Measurements from ENCODE around the gene SDF4. TPM values are rescaled to one million over a fixed set of nuclear protein-coding genes. Genes with fewer than 3 reads are reported as not detected.
A peak's percentile ranks its signal among the peaks of the same experiment; 100 is the strongest.

SDF4 gene
- 100 to 1,000 TPM in 2 of 4 donors, 10 to 100 TPM in 2; 81.7 to 121 (median 104) TPM for total RNA-seq

- WGBS, 2 donors: 0 to 1% methylated on average over 42 to 68 of the region's 99 CpGs
- intact Hi-C loops (cut with DNase I; ENCODE audit: low total_unique reads): no loop called here
Observed at GRCh38 chr1:1231400-1232207, at the start of gene SDF4. SDF4 (minus strand) TSS chr1:1232001; CDS start chr1:1228772, 3,229 bp downstream.

GRCh38 chr1:1280782-1281481, 49.1 kb upstream of the SDF4 start:
- DNase-seq (ENCODE audit: low spot score in 2 of 2): no peak
- intact Hi-C loops (cut with DNase I; ENCODE audit: low total_unique reads): no loop called here
- TF ChIP-seq POLR2A (IDR thresholded peaks at IDR 0.05): no peak
- TF ChIP-seq CTCF (IDR thresholded peaks at IDR 0.05): no peak
- no peak overlapping the region for H3K4me3 ChIP-seq (ENCODE audit: low read depth, poor library complexity, severe bottlenecking)
- WGBS, 2 donors: 85 to 87% methylated on average over 9 to 20 of the region's 21 CpGs

More at GRCh38 chr1:1231400-1232207, at the start of gene SDF4:
- peak within 1 kb of the TSS; percentile 95 for H3K4me3 ChIP-seq (ENCODE audit: low read depth, poor library complexity, severe bottlenecking)
- no peak for TF ChIP-seq POLR2A (IDR thresholded peaks at IDR 0.05)
- TF ChIP-seq CTCF (IDR thresholded peaks at IDR 0.05): no peak
- DNase-seq (ENCODE audit: low spot score in 2 of 2): peak; percentile 94 to 99

- 86 to 91% methylated on average over 17 of the region's 17 CpGs for WGBS, 2 donors
- DNase-seq (ENCODE audit: low spot score in 2 of 2): no peak
- TF ChIP-seq CTCF (IDR thresholded peaks at IDR 0.05): no peak
- no peak for TF ChIP-seq POLR2A (IDR thresholded peaks at IDR 0.05)
- no peak overlapping the region for H3K4me3 ChIP-seq (ENCODE audit: low read depth, poor library complexity, severe bottlenecking)
- intact Hi-C loops (cut with DNase I; ENCODE audit: low total_unique reads): no loop called here
Observed at GRCh38 chr1:1279028-1279427, 47.2 kb upstream of the SDF4 start.

DNA sequence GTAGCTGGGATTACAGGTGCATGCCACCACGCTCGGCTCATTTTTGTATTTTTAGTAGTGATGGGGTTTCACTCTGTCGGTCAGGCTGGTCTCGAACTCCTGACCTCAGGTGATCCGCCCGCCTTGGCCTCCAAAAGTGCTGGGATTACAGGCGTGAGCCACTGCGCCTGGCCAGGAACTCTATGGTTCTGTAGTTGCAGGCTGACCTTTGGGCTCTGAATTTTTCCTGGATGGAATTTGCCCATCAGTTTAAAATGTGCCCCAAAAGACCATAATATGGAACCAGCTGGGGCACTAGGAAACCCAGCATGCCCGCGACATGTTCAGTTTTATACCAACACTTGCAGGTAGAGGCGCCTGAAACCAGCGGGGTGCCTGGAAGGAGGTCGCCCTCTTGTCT, 46.8 kb upstream of the SDF4 start:
- DNase-seq (ENCODE audit: low spot score in 2 of 2): no peak
- intact Hi-C loops (cut with DNase I; ENCODE audit: low total_unique reads): no loop called here
- 95% methylated on average over 13 of the region's 13 CpGs for WGBS, 2 donors
- H3K4me3 ChIP-seq (ENCODE audit: low read depth, poor library complexity, severe bottlenecking): no peak overlapping the region
- TF ChIP-seq POLR2A (IDR thresholded peaks at IDR 0.05) (no peak), CTCF (IDR thresholded peaks at IDR 0.05) (no peak)

DNA sequence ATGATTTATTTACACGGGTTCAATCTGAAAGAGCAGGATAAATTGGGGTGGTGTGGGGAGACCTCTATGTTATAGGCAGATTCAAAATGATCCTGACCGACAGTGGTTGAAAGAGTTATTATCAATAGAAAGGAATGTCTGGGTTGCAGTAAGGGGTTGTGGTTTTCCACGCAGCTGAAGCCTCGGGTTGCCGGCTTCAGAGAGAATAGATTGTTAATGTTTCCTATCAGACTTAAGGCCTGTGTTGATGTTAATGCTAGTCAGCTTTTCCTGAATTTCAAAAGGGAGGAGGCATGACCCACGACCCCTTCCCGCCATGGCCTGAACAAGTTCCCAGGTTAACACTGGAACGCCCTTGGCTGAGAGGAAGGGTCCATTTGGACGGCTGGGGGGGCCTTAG, 44.0 kb upstream of the SDF4 start:
- TF ChIP-seq POLR2A (IDR thresholded peaks at IDR 0.05) (no peak), CTCF (IDR thresholded peaks at IDR 0.05) (no peak)
- no peak for DNase-seq (ENCODE audit: low spot score in 2 of 2)
- WGBS, 2 donors: 73 to 78% methylated on average over 9 of the region's 9 CpGs
- intact Hi-C loops (cut with DNase I; ENCODE audit: low total_unique reads): no loop called here
- H3K4me3 ChIP-seq (ENCODE audit: low read depth, poor library complexity, severe bottlenecking): no peak overlapping the region

All from lower leg skin (tissue), 4 donors.